OCI-M2 (cell line): ENCODE data around the gene SPATS1.
A peak's percentile ranks its signal among the peaks of the same experiment; 100 is the strongest.

Experiments used
- DNase-seq: peaks from one replicate; lab custom pipeline; 2025; ENCODE audit not compliant: unreplicated experiment; lab: John Stamatoyannopoulos, UW

SPATS1 gene

GRCh38 chr6:44386364-44386928 lies 44.0 kb downstream of the SPATS1 start:
- DNase-seq = no peak

- no peak for DNase-seq
Observed at GRCh38 chr6:44386929-44387345, 44.5 kb downstream of the SPATS1 start.

GRCh38 chr6:44387346-44388134 lies 45.1 kb downstream of the SPATS1 start, which contains the start of gene CDC5L:
TSS of gene CDC5L (plus strand) at chr6:44387706. CDS start at chr6:44387824, 118 bp downstream.
- peak; percentile 95 for DNase-seq

- no peak for DNase-seq
Observed at GRCh38 chr6:44388135-44388487, 45.7 kb downstream of the SPATS1 start.

- no peak for DNase-seq
Observed at GRCh38 chr6:44388887-44389286, 46.4 kb downstream of the SPATS1 start.

- peak; percentile 45 for DNase-seq
Observed at GRCh38 chr6:44390158-44390683, 47.8 kb downstream of the SPATS1 start.
